Natural killer cell (primary cell): Measurements from ENCODE around the gene TINAGL1. TPM values are rescaled to one million over a fixed set of nuclear protein-coding genes. Genes with fewer than 3 reads are reported as not detected.
A peak's percentile ranks its signal among the peaks of the same experiment; 100 is the strongest.

Experiments
- ATAC-seq, 3 donors: fragments of 150-1000 bp in 2 of 3; fragments of 200-7000 bp in 1 of 3; cut with Tn5 transposase; 1 replicate in 1 of 3; 2 replicates in 2 of 3; pipeline ENCODE4 v1.10.0; 2021; ENCODE audit warnings: mild to moderate bottlenecking in 2 of 3, moderate library complexity in 2 of 3
- DNase-seq, 2 donors: peaks; one replicate each; pipeline versions ENCODE4 v3.0.0 to v3.0.0-alpha.2; 2013 to 2021; ENCODE audit warnings: mixed read lengths in 1 of 2
- H3K27ac ChIP-seq: one replicate; pipeline ENCODE4 v1.5.1; 2013; ENCODE audit warnings: mild to moderate bottlenecking, low read length
- H3K27me3 ChIP-seq: one replicate; pipeline ENCODE4 v1.6.1; 2013; ENCODE audit warnings: low read length; ENCODE audit not compliant: control insufficient read depth, insufficient read depth
- H3K36me3 ChIP-seq: one replicate; pipeline ENCODE4 v1.6.1; 2013; ENCODE audit warnings: low read length; ENCODE audit not compliant: control insufficient read depth, insufficient read depth
- H3K4me1 ChIP-seq: one replicate; pipeline ENCODE4 v1.6.1; 2013; ENCODE audit warnings: low read length; ENCODE audit not compliant: control insufficient read depth, insufficient read depth
- H3K4me3 ChIP-seq: one replicate; pipeline ENCODE4 v1.5.1; 2013; ENCODE audit warnings: low read length
- H3K9me3 ChIP-seq: one replicate; pipeline ENCODE4 v1.6.1; 2013; ENCODE audit warnings: low read length; ENCODE audit not compliant: control insufficient read depth, insufficient read depth
- H3K27ac Mint-ChIP-seq, 2 donors: one replicate each; pipeline ENCODE4 v1.8.0; 2022; ENCODE audit warnings: mild to moderate bottlenecking in 2 of 2, mixed read lengths in 2 of 2, moderate library complexity in 1 of 2
- H3K27me3 Mint-ChIP-seq, 2 donors: one replicate each; pipeline ENCODE4 v1.8.0; 2022; ENCODE audit warnings: low read depth in 2 of 2, mixed read lengths in 2 of 2
- H3K36me3 Mint-ChIP-seq: one replicate; pipeline ENCODE4 v1.8.0; 2022; ENCODE audit warnings: mixed read lengths
- H3K4me1 Mint-ChIP-seq, 2 donors: one replicate each; pipeline ENCODE4 v1.8.0; 2022; ENCODE audit warnings: mixed read lengths in 2 of 2
- H3K4me3 Mint-ChIP-seq: one replicate; pipeline ENCODE4 v1.8.0; 2022; ENCODE audit warnings: mild to moderate bottlenecking, moderate library complexity, mixed read lengths
- H3K9me3 Mint-ChIP-seq, 2 donors: one replicate each; pipeline ENCODE4 v1.8.0; 2022; ENCODE audit warnings: mixed read lengths in 2 of 2
- WGBS: methylation state at CpG from one replicate; pipeline ENCODE4 v1.1.7; 2013; ENCODE audit warnings: missing lambda C conversion rate; ENCODE audit not compliant: insufficient coverage; 5-methylcytosine and 5-hydroxymethylcytosine counted together
- intact Hi-C: fragments of 100-400 bp; cut with micrococcal nuclease; formaldehyde crosslinking; loops from one replicate; pipeline ENCODE4 v1.14.2; 2022
- total RNA-seq, 4 donors: library from RNA; stranded (reverse); fragments of 120-200 nt in 1 of 4; gene quantifications; one replicate each; pipeline versions ENCODE4 v1.2.3 to v1.2.4, GENCODE V29; 2013 to 2022
- TF ChIP-seq, protein P1 (sequence below): fragments of 200-600 bp; IDR thresholded peaks from one replicate; pipeline ENCODE4 v1.8.0; 2022; ENCODE audit warnings: antibody characterized with exemption

Gene TINAGL1
- total RNA-seq, 3 donors from 2014 or later (not counting 1 experiment from before 2014, with no cell fraction given) = not detected

DNA sequence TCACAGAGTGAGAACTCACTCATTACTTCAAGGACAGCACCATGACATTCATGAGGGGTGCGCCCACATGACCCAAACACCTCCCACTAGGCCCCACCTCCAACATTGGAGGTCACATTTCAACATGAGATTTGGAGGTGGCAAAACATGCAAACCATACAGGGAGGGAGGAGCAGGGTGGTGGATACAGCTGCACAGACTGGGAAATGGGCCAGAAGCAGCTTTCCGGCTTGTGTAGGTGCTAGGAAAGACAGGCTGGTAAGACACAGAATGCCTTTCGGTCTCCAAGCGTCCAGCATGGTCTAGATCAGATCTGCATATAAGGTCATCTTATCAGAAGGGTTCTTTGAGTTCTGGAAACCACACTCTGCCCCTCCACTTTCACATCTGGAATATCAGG is 35.1 kb upstream of the TINAGL1 start:
- WGBS = 93% methylated on average over 4 of the region's 4 CpGs
- intact Hi-C loops = no loop called here
- ATAC-seq = no peak

GRCh38 chr1:31545927-31546540 is 30.3 kb upstream of the TINAGL1 start:
- H3K27me3 Mint-ChIP-seq = peaks cover 7 to 8% of the 10 kb centered on the region in 2 donors
- Histone ChIP-seq H3K9me3 (no peaks in the 10 kb centered on the region), H3K4me1 (peaks cover 10% of the 10 kb centered on the region), H3K4me3 (no peak overlapping the region), H3K27ac (no peak overlapping the region), H3K36me3 (no peaks in the 10 kb centered on the region), H3K27me3 (no peaks in the 10 kb centered on the region)
- no peak for ATAC-seq
- WGBS = 91% methylated on average over 4 of the region's 4 CpGs
- H3K36me3 Mint-ChIP-seq = no peaks in the 10 kb centered on the region
- peaks cover 5% of the 10 kb centered on the region in 2 donors for H3K4me1 Mint-ChIP-seq
- H3K27ac Mint-ChIP-seq = no peak overlapping the region
- H3K4me3 Mint-ChIP-seq = no peak overlapping the region
- H3K9me3 Mint-ChIP-seq = no peaks in the 10 kb centered on the region
- DNase-seq = no peak
- TF ChIP-seq, protein P1, sequence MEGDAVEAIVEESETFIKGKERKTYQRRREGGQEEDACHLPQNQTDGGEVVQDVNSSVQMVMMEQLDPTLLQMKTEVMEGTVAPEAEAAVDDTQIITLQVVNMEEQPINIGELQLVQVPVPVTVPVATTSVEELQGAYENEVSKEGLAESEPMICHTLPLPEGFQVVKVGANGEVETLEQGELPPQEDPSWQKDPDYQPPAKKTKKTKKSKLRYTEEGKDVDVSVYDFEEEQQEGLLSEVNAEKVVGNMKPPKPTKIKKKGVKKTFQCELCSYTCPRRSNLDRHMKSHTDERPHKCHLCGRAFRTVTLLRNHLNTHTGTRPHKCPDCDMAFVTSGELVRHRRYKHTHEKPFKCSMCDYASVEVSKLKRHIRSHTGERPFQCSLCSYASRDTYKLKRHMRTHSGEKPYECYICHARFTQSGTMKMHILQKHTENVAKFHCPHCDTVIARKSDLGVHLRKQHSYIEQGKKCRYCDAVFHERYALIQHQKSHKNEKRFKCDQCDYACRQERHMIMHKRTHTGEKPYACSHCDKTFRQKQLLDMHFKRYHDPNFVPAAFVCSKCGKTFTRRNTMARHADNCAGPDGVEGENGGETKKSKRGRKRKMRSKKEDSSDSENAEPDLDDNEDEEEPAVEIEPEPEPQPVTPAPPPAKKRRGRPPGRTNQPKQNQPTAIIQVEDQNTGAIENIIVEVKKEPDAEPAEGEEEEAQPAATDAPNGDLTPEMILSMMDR = no peak
- intact Hi-C loops = loop anchor here (5.0 kb wide), 1 partner anchor 384 kb away; no protein-coding TSS in a partner anchor

More for the DNA sequence above, 35.1 kb upstream of the TINAGL1 start:
- no peak overlapping the region for H3K27ac ChIP-seq
- Mint-ChIP-seq H3K36me3 (no peaks in the 10 kb centered on the region), H3K4me3 (no peak overlapping the region), H3K9me3 (no peaks in the 10 kb centered on the region), H3K27me3 (peaks cover 8 to 16% of the 10 kb centered on the region in 2 donors), H3K27ac (no peak overlapping the region), H3K4me1 (peaks cover 2 to 3% of the 10 kb centered on the region in 2 donors)
- peaks cover 3% of the 10 kb centered on the region for H3K4me1 ChIP-seq
- no peaks in the 10 kb centered on the region for H3K36me3 ChIP-seq
- H3K9me3 ChIP-seq = no peaks in the 10 kb centered on the region
- no peaks in the 10 kb centered on the region for H3K27me3 ChIP-seq
- TF ChIP-seq, protein P1 = no peak
- no peak for DNase-seq
- no peak overlapping the region for H3K4me3 ChIP-seq

DNA sequence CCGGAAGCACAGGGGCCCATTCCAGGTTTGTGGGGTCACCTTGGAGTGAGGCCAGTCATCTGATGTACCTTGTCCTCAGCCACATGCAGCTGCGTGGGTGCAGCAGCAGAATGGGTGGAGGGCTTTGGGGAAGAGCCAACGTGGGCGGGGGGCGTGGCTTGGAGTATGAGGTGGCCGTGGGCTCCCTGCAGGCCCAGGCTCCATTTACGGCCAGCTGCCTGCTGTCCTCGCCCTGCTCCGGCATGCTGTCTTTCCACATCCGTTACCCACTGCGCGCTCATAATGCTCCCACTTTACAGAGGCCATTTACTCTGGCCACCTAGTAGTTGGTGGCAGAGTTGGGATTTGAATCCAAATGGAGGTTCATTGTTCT is 27.8 kb upstream of the TINAGL1 start:
- Histone ChIP-seq H3K27me3 (no peaks in the 10 kb centered on the region), H3K36me3 (no peaks in the 10 kb centered on the region), H3K27ac (no peak overlapping the region), H3K4me3 (no peak overlapping the region), H3K4me1 (peaks cover 10% of the 10 kb centered on the region), H3K9me3 (no peaks in the 10 kb centered on the region)
- H3K4me3 Mint-ChIP-seq = no peak overlapping the region
- TF ChIP-seq, protein P1 = no peak
- 70% methylated on average over 12 of the region's 12 CpGs for WGBS
- ATAC-seq = peak in 1 of 3 donors; percentile 24
- no peaks in the 10 kb centered on the region for H3K9me3 Mint-ChIP-seq
- intact Hi-C loops = loop anchor here (1.0 to 5.0 kb wide), 3 partner anchors 154 to 386 kb away; no protein-coding TSS in a partner anchor
- no peak overlapping the region for H3K27ac Mint-ChIP-seq
- H3K4me1 Mint-ChIP-seq = peaks cover 5% of the 10 kb centered on the region in 2 donors
- peaks cover 4 to 14% of the 10 kb centered on the region in 2 donors for H3K27me3 Mint-ChIP-seq
- no peak for DNase-seq
- no peaks in the 10 kb centered on the region for H3K36me3 Mint-ChIP-seq
